Measurements from ENCODE around the gene CACNB4.

GRCh38 chr2:152092095-152092494 is 6.7 kb downstream of the CACNB4 start:
- TF ChIP-seq CTCF (IDR thresholded peaks at IDR 0.05) (no peak), FOXJ3 (CRISPR knock-in tag; IDR thresholded peaks at IDR 0.05) (no peak), RAD21 (IDR thresholded peaks at IDR 0.05; ENCODE audit: low read length) (no peak), POLR2AphosphoS5 (IDR thresholded peaks at IDR 0.05; ENCODE audit: low read depth, low read length) (no peak)

Data from SK-N-SH (cell line).